GM18508 (cell line): ENCODE data around the gene MINAR1.

Experiments
- ATAC-seq: cut with Tn5 transposase; IDR thresholded peaks from one replicate; pipeline ENCODE4 v1.9.1; 2021; ENCODE audit warnings: moderate number of reproducible peaks; ENCODE audit not compliant: insufficient read depth, unreplicated experiment

The MINAR1 gene

GRCh38 chr15:79459666-79460065 is 27.5 kb downstream of the MINAR1 start:
- ATAC-seq: no peak

GRCh38 chr15:79463043-79463780 is 31.1 kb downstream of the MINAR1 start:
- no peak for ATAC-seq

GRCh38 chr15:79463781-79464270 is 31.7 kb downstream of the MINAR1 start:
- ATAC-seq: no peak

- ATAC-seq: no peak
These were observed 34.4 kb downstream of the MINAR1 start for GRCh38 chr15:79466488-79466887.

- ATAC-seq: no peak
These were observed 35.9 kb downstream of the MINAR1 start for GRCh38 chr15:79467865-79468586.

- no peak for ATAC-seq
These were observed 40.3 kb downstream of the MINAR1 start for GRCh38 chr15:79472446-79472845.

- no peak for ATAC-seq
These were observed 42.1 kb downstream of the MINAR1 start for GRCh38 chr15:79474252-79474651.

GRCh38 chr15:79475306-79475705 is 43.2 kb downstream of the MINAR1 start:
- ATAC-seq: no peak

- no peak for ATAC-seq
These were observed 46.0 kb downstream of the MINAR1 start for GRCh38 chr15:79478108-79478507.

GRCh38 chr15:79479616-79480015 is 47.5 kb downstream of the MINAR1 start:
- ATAC-seq: no peak

- no peak for ATAC-seq
These were observed 49.7 kb downstream of the MINAR1 start for GRCh38 chr15:79481793-79482192.
